Measurements from ENCODE around the gene SGCD. TPM values are rescaled to one million over a fixed set of nuclear protein-coding genes. Genes with fewer than 3 reads are reported as not detected.

The SGCD gene
- total RNA-seq, 1 donor from 2014 or later, result 0.33 TPM

DNA sequence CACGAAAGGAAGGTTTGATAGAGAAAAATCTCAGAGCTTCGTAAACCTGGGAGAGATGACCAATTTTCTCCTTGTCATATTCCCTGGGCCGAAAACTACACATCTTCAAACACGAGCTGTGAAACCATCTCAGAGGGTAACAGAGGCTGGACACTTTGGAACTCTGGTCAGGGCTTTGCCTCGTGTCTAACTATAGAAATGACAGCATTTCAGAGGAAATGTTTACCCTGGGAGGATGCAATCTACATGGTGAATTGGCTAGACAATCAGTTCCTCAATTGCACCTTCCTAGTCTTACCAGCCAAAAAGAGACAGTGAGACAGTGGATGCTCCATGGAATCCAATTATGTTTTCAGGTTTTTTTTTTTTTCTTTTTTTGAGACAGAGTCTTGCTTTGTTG lies 414.6 kb downstream of the SGCD start:
- H3K4me3 Mint-ChIP-seq, result no peak overlapping the region
- DNase-seq (ENCODE audit: low read depth, low spot score), result no peak

DNA sequence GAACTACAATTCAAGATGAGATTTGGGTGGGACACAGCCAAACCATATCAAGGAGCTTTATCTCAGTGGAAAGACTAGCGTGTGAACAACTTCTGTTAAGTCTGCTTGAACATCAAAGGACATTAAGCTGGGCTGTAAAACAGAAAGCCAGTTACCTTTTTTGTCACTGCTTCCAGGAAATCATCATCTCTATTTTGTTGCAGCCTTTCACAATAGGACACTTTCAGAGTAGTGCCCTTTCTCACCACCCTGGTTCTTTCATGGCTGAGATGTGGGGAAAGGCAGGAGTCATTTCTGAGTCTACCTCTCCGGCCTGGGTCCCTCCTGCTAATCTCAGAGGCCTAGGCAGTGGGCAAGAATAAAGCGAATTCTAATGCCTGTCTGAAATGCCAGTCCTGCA lies 426.9 kb downstream of the SGCD start:
- Mint-ChIP-seq H3K27ac (ENCODE audit: unreplicated experiment) (no peak overlapping the region), H3K4me1 (no peaks in the 10 kb centered on the region), H3K36me3 (ENCODE audit: low read depth) (no peaks in the 10 kb centered on the region), H3K9me3 (no peaks in the 10 kb centered on the region), H3K27me3 (ENCODE audit: low read depth) (no peaks in the 10 kb centered on the region), H3K4me3 (no peak overlapping the region)
- no peak for TF ChIP-seq CTCF (conservative IDR thresholded peaks at IDR 0.05)
- DNase-seq (ENCODE audit: low read depth, low spot score), result no peak

More for the DNA sequence above, 414.6 kb downstream of the SGCD start:
- Mint-ChIP-seq H3K36me3 (ENCODE audit: low read depth) (no peaks in the 10 kb centered on the region), H3K9me3 (no peaks in the 10 kb centered on the region), H3K4me1 (no peaks in the 10 kb centered on the region), H3K27ac (ENCODE audit: unreplicated experiment) (no peak overlapping the region), H3K27me3 (ENCODE audit: low read depth) (peaks cover 4% of the 10 kb centered on the region)
- no peak for TF ChIP-seq CTCF (conservative IDR thresholded peaks at IDR 0.05)

DNA sequence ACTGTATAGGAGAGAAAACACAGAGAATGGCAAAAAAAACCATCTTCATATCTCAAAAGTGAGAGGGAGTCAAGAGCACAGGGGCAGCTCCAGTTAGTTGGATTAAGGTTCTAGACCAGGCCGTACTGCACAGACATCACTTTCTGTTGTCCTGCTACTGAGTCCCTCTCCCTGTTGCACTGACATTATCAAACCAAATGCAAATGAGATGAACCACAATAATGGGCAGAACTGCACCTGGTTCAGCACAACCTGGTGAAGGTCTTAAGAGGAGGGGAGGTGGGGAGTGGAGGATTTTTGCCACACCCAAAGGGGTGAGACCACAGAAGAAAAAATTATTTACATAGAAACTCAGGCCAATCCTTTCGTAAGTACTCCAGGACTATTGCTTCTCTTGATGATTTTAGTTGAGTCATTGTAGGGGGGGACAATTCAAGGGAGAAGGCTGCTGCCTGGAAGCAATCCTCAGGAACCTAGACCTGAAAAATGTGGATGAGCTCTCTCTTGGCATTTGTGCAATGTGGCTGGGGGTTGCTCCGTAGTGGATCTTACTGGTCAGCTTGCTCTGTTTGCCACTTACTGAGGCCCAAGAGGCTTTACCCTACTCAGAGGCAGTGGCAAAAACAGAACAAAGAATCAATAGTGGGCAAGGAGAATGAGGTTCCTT lies 428.6 kb downstream of the SGCD start:
- no peaks in the 10 kb centered on the region for H3K27me3 Mint-ChIP-seq (ENCODE audit: low read depth)
- no peak overlapping the region for H3K4me3 Mint-ChIP-seq
- no peaks in the 10 kb centered on the region for H3K36me3 Mint-ChIP-seq (ENCODE audit: low read depth)
- no peak for TF ChIP-seq CTCF (conservative IDR thresholded peaks at IDR 0.05)
- no peaks in the 10 kb centered on the region for H3K4me1 Mint-ChIP-seq
- no peaks in the 10 kb centered on the region for H3K9me3 Mint-ChIP-seq
- peak overlapping the region; percentile 83 for H3K27ac Mint-ChIP-seq (ENCODE audit: unreplicated experiment)
- no peak for DNase-seq (ENCODE audit: low read depth, low spot score)

DNA sequence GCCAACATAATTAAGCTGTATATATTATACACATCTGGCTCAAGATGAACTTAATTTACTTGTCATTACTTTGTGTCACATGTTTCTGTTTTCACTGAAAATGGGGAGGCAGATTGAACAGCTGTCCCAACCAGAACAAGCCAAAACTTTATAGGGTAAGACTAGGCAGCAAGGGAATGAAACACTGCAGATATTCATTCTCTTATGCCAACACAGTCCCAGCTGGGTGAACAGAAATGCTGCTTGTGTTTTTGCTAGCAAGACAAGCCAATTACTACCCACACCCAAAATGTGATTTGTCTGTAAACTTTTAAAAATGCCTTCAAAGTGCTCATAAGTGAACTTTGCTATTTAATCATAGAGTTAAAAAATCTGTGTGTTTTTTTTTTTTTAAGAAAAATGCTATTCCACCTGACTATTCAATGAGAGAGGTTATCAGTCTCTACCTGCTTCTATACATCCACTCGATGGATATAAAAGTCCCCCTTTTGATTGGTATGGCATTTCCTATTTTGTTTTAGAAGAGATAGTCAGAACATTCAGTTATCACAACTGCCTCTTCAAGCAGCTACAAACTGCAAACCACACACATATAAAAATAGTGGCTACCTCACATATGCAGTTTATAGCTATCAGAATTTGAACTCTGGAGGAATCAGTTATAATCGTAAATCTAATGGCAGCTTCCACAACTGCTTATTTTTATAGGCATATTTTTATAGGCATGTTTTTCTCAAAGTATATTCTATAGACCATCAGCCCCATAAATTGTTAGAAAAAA lies 431.2 kb downstream of the SGCD start:
- H3K9me3 Mint-ChIP-seq, result no peaks in the 10 kb centered on the region
- no peaks in the 10 kb centered on the region for H3K4me1 Mint-ChIP-seq
- no peaks in the 10 kb centered on the region for H3K27me3 Mint-ChIP-seq (ENCODE audit: low read depth)
- H3K4me3 Mint-ChIP-seq, result no peak overlapping the region
- H3K36me3 Mint-ChIP-seq (ENCODE audit: low read depth), result no peaks in the 10 kb centered on the region
- H3K27ac Mint-ChIP-seq (ENCODE audit: unreplicated experiment), result no peak overlapping the region
- DNase-seq (ENCODE audit: low read depth, low spot score), result no peak
- TF ChIP-seq CTCF (conservative IDR thresholded peaks at IDR 0.05), result no peak

- TF ChIP-seq CTCF (conservative IDR thresholded peaks at IDR 0.05), result no peak
- H3K4me3 Mint-ChIP-seq, result no peak overlapping the region
- DNase-seq (ENCODE audit: low read depth, low spot score), result no peak
- H3K9me3 Mint-ChIP-seq, result no peaks in the 10 kb centered on the region
- H3K27me3 Mint-ChIP-seq (ENCODE audit: low read depth), result no peaks in the 10 kb centered on the region
- no peaks in the 10 kb centered on the region for H3K36me3 Mint-ChIP-seq (ENCODE audit: low read depth)
- H3K4me1 Mint-ChIP-seq, result peaks cover 1% of the 10 kb centered on the region
- no peak overlapping the region for H3K27ac Mint-ChIP-seq (ENCODE audit: unreplicated experiment)
Observed at GRCh38 chr5:156759156-156759555, 432.2 kb downstream of the SGCD start.
